ENCODE data around the gene CCSER2. TPM values are rescaled to one million over a fixed set of nuclear protein-coding genes. Genes with fewer than 3 reads are reported as not detected.

The CCSER2 gene
- polyA plus RNA-seq, 1 donor (not counting 4 experiments of a cell fraction or from before 2014, with no cell fraction given): 26.7 TPM

- peak; percentile 93 for FAIRE-seq
Measured at GRCh38 chr10:84429926-84430520, 101.6 kb downstream of the CCSER2 start.

GRCh38 chr10:84432891-84433290 is 104.5 kb downstream of the CCSER2 start:
- peaks cover 0 to under 1% of the 10 kb centered on the region in 2 experiments for H3K36me3 ChIP-seq (ENCODE audit: control insufficient read depth in 2 of 2, extremely low read depth in 1 of 2, insufficient read depth in 2 of 2, low read length in 2 of 2)
- H3K9me3 ChIP-seq (ENCODE audit: control insufficient read depth, low read depth, low read length): no peaks in the 10 kb centered on the region
- dilution Hi-C loops (cut with MboI; ENCODE audit: extremely low pct_ligation_motif_present, low sequenced_read_pairs): no loop called here
- no peak overlapping the region for H3K27ac ChIP-seq (ENCODE audit: control insufficient read depth, insufficient read depth, low read length)
- FAIRE-seq (no peak), DNase-seq (ENCODE audit: low read depth, low spot score) (no peak)
- H4K20me1 ChIP-seq (ENCODE audit: control insufficient read depth, extremely low read depth, insufficient read depth, low read length): no peaks in the 10 kb centered on the region
- no peaks in the 10 kb centered on the region for H3K4me1 ChIP-seq (ENCODE audit: control insufficient read depth, extremely low read depth, insufficient read depth, low read length)
- H3K79me2 ChIP-seq (ENCODE audit: control insufficient read depth, insufficient read depth, low read length): peaks cover 29% of the 10 kb centered on the region
- no peak overlapping the region for H2AFZ ChIP-seq (ENCODE audit: control insufficient read depth, low read length)
- no peak overlapping the region for H3K9ac ChIP-seq (ENCODE audit: control insufficient read depth, extremely low read depth, insufficient read depth, low read length)
- no peaks in the 10 kb centered on the region for H3K27me3 ChIP-seq (ENCODE audit: control insufficient read depth, extremely low read depth, insufficient read depth, low read length)
- H3K9me1 ChIP-seq (ENCODE audit: control insufficient read depth, extremely low read depth, insufficient read depth, low read length): peaks cover 1% of the 10 kb centered on the region
- H3K4me3 ChIP-seq (ENCODE audit: control insufficient read depth in 2 of 3, extremely low read depth in 1 of 3, insufficient read depth in 2 of 3, low read depth in 1 of 3, low read length in 3 of 3): no peak overlapping the region
- TF ChIP-seq CTCF (optimal IDR thresholded peaks at IDR 0.05 in 1 of 3, IDR thresholded peaks at IDR 0.05 in 1 of 3, conservative IDR thresholded peaks at IDR 0.05 in 1 of 3; ENCODE audit: extremely low read depth in 1 of 3, insufficient read depth in 2 of 3, low read length in 3 of 3) (no peak), EZH2 (IDR thresholded peaks at IDR 0.05; ENCODE audit: low read length) (no peak)
- H3K4me2 ChIP-seq (ENCODE audit: control insufficient read depth, extremely low read depth, insufficient read depth, low read depth, low read length): no peak overlapping the region

More at GRCh38 chr10:84429926-84430520, 101.6 kb downstream of the CCSER2 start:
- Histone ChIP-seq H3K27me3 (ENCODE audit: control insufficient read depth, extremely low read depth, insufficient read depth, low read length) (no peaks in the 10 kb centered on the region), H3K79me2 (ENCODE audit: control insufficient read depth, insufficient read depth, low read length) (peaks cover 31% of the 10 kb centered on the region), H4K20me1 (ENCODE audit: control insufficient read depth, extremely low read depth, insufficient read depth, low read length) (no peaks in the 10 kb centered on the region), H3K9me3 (ENCODE audit: control insufficient read depth, low read depth, low read length) (no peaks in the 10 kb centered on the region), H3K4me3 (ENCODE audit: control insufficient read depth in 2 of 3, extremely low read depth in 1 of 3, insufficient read depth in 2 of 3, low read depth in 1 of 3, low read length in 3 of 3) (no peak overlapping the region), H3K4me1 (ENCODE audit: control insufficient read depth, extremely low read depth, insufficient read depth, low read length) (peaks cover 3% of the 10 kb centered on the region), H3K4me2 (ENCODE audit: control insufficient read depth, extremely low read depth, insufficient read depth, low read depth, low read length) (no peak overlapping the region), H2AFZ (ENCODE audit: control insufficient read depth, low read length) (no peak overlapping the region), H3K27ac (ENCODE audit: control insufficient read depth, insufficient read depth, low read length) (no peak overlapping the region), H3K9ac (ENCODE audit: control insufficient read depth, extremely low read depth, insufficient read depth, low read length) (no peak overlapping the region), H3K36me3 (ENCODE audit: control insufficient read depth in 2 of 2, extremely low read depth in 1 of 2, insufficient read depth in 2 of 2, low read length in 2 of 2) (peaks cover 0 to 2% of the 10 kb centered on the region in 2 experiments), H3K9me1 (ENCODE audit: control insufficient read depth, extremely low read depth, insufficient read depth, low read length) (peaks cover 2% of the 10 kb centered on the region)
- dilution Hi-C loops (cut with MboI; ENCODE audit: extremely low pct_ligation_motif_present, low sequenced_read_pairs): no loop called here
- peak; percentile 53 for DNase-seq (ENCODE audit: low read depth, low spot score)
- TF ChIP-seq CTCF (optimal IDR thresholded peaks at IDR 0.05 in 1 of 3, IDR thresholded peaks at IDR 0.05 in 1 of 3, conservative IDR thresholded peaks at IDR 0.05 in 1 of 3; ENCODE audit: extremely low read depth in 1 of 3, insufficient read depth in 2 of 3, low read length in 3 of 3) (peak; percentile 81 to 88 (median 85)), EZH2 (IDR thresholded peaks at IDR 0.05; ENCODE audit: low read length) (no peak)
